22Rv1 (cell line): ENCODE data around the gene DLGAP5.

Experiments
- H3K27ac ChIP-seq: fragments of 450-650 bp; 2 replicates; pipeline ENCODE4 v1.5.1; 2017
- CTCF ChIP-seq: fragments of 450-650 bp; IDR thresholded peaks from 2 replicates; pipeline ENCODE4 v1.5.1; 2017; ENCODE audit warnings: mild to moderate bottlenecking
- ZFX ChIP-seq: fragments of 450-650 bp; IDR thresholded peaks from 2 replicates; pipeline ENCODE4 v1.6.1; 2017; ENCODE audit warnings: antibody characterized with exemption, borderline replicate concordance

DLGAP5 gene

GRCh38 chr14:55180006-55180405 is 11.4 kb downstream of the DLGAP5 start:
- TF ChIP-seq ZFX (no peak), CTCF (no peak)
- no peak overlapping the region for H3K27ac ChIP-seq

- TF ChIP-seq CTCF (no peak), ZFX (no peak)
- no peak overlapping the region for H3K27ac ChIP-seq
Observed at GRCh38 chr14:55170526-55170925, 20.9 kb downstream of the DLGAP5 start.

DNA sequence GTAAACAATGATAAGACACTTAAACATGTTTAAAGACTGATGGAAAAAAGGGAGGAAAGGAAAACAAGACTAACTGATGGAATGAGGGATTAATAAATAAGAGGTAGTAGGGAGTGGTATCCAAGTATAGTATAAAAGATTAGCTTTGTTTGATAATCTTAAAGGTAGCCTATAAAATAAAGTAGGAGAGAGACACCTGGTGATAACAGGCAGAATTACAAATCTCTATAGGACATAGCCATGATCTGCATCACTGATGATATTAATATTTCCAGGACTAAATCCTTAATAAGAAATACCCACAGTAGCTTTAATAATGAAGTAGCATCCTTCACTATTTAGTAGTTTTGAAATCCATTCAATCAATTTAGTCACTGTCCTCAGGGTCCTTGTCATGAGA is 30.4 kb downstream of the DLGAP5 start:
- TF ChIP-seq ZFX = no peak
- TF ChIP-seq CTCF = peak; percentile 64

GRCh38 chr14:55158412-55158811 is 33.0 kb downstream of the DLGAP5 start:
- TF ChIP-seq ZFX (no peak), CTCF (no peak)
- H3K27ac ChIP-seq = no peak overlapping the region

More for the DNA sequence above, 30.4 kb downstream of the DLGAP5 start:
- no peak overlapping the region for H3K27ac ChIP-seq

GRCh38 chr14:55157080-55157479 is 34.3 kb downstream of the DLGAP5 start:
- TF ChIP-seq ZFX = no peak
- TF ChIP-seq CTCF = no peak
- no peak overlapping the region for H3K27ac ChIP-seq

- TF ChIP-seq CTCF (no peak), ZFX (no peak)
- H3K27ac ChIP-seq = no peak overlapping the region
Observed at GRCh38 chr14:55153951-55154350, 37.4 kb downstream of the DLGAP5 start.

- TF ChIP-seq CTCF = no peak
- no peak for TF ChIP-seq ZFX
- no peak overlapping the region for H3K27ac ChIP-seq
Observed at GRCh38 chr14:55152052-55152753, 39.2 kb downstream of the DLGAP5 start.
